Measurements from ENCODE around the gene LARP4B. TPM values are rescaled to one million over a fixed set of nuclear protein-coding genes. Genes with fewer than 3 reads are reported as not detected.

Gene LARP4B
- total and polyA plus RNA-seq, 4 donors = 5.5 to 20.4 (median 12.1) TPM

DNA sequence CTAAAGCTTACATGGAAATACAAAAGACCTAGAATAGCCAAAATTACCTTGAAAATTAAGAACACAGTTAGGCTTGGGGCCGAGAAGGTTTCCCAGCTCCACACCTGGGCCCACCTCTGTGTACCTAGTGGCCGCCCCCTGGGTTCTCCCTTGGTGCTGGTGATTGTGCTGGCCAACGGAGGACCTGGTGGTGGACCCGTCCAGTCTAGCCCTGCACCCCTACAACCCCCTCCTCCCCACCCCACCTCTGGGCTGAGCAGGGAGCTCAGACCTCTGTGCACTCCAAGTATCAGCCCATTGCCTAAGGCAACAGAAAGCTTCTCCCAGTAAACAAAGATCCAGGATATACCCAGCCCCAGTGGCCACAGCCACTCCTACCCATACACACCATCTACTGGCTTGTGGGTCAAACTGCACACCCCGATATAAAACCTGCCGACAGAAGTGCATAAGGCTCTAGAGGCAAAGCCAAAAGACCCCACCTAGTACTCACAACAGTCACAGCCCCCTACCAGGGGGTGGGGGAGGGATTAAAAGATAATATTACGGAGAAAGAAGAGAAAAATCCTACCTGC lies 137.0 kb downstream of the LARP4B start:
- H3K9me3 ChIP-seq (ENCODE audit: control insufficient read depth in 4 of 4, low read length in 3 of 4) = no peaks in the 10 kb centered on the region
- H3K4me1 ChIP-seq (ENCODE audit: control insufficient read depth in 4 of 4, insufficient read depth in 4 of 4, low read length in 3 of 4) = peaks cover 0 to 8% (median 4%) of the 10 kb centered on the region in 4 donors
- H3K36me3 ChIP-seq (ENCODE audit: control insufficient read depth in 4 of 4, insufficient read depth in 3 of 4, low read depth in 1 of 4, low read length in 3 of 4) = no peaks in the 10 kb centered on the region
- H3K27me3 ChIP-seq (ENCODE audit: control insufficient read depth in 4 of 4, insufficient read depth in 4 of 4, low read length in 3 of 4) = no peaks in the 10 kb centered on the region
- TF ChIP-seq, protein P1, sequence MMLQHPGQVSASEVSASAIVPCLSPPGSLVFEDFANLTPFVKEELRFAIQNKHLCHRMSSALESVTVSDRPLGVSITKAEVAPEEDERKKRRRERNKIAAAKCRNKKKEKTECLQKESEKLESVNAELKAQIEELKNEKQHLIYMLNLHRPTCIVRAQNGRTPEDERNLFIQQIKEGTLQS (IDR thresholded peaks at IDR 0.05) = no peak
- TF ChIP-seq YY1 (IDR thresholded peaks at IDR 0.05) = no peak
- TF ChIP-seq, protein P2, sequence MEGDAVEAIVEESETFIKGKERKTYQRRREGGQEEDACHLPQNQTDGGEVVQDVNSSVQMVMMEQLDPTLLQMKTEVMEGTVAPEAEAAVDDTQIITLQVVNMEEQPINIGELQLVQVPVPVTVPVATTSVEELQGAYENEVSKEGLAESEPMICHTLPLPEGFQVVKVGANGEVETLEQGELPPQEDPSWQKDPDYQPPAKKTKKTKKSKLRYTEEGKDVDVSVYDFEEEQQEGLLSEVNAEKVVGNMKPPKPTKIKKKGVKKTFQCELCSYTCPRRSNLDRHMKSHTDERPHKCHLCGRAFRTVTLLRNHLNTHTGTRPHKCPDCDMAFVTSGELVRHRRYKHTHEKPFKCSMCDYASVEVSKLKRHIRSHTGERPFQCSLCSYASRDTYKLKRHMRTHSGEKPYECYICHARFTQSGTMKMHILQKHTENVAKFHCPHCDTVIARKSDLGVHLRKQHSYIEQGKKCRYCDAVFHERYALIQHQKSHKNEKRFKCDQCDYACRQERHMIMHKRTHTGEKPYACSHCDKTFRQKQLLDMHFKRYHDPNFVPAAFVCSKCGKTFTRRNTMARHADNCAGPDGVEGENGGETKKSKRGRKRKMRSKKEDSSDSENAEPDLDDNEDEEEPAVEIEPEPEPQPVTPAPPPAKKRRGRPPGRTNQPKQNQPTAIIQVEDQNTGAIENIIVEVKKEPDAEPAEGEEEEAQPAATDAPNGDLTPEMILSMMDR (IDR thresholded peaks at IDR 0.05; ENCODE audit: low read depth, low read length, missing input control) = peak; percentile 44
- TF ChIP-seq, protein P3, sequence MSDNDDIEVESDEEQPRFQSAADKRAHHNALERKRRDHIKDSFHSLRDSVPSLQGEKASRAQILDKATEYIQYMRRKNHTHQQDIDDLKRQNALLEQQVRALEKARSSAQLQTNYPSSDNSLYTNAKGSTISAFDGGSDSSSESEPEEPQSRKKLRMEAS (IDR thresholded peaks at IDR 0.05) = no peak
- TF ChIP-seq RAD21 (IDR thresholded peaks at IDR 0.05) = peak; percentile 59 to 65
- TF ChIP-seq HNF4G (IDR thresholded peaks at IDR 0.05) = no peak
- TF ChIP-seq FOXA2 (IDR thresholded peaks at IDR 0.05) = no peak
- TF ChIP-seq SP1 (IDR thresholded peaks at IDR 0.05) = no peak
- TF ChIP-seq, protein P4, sequence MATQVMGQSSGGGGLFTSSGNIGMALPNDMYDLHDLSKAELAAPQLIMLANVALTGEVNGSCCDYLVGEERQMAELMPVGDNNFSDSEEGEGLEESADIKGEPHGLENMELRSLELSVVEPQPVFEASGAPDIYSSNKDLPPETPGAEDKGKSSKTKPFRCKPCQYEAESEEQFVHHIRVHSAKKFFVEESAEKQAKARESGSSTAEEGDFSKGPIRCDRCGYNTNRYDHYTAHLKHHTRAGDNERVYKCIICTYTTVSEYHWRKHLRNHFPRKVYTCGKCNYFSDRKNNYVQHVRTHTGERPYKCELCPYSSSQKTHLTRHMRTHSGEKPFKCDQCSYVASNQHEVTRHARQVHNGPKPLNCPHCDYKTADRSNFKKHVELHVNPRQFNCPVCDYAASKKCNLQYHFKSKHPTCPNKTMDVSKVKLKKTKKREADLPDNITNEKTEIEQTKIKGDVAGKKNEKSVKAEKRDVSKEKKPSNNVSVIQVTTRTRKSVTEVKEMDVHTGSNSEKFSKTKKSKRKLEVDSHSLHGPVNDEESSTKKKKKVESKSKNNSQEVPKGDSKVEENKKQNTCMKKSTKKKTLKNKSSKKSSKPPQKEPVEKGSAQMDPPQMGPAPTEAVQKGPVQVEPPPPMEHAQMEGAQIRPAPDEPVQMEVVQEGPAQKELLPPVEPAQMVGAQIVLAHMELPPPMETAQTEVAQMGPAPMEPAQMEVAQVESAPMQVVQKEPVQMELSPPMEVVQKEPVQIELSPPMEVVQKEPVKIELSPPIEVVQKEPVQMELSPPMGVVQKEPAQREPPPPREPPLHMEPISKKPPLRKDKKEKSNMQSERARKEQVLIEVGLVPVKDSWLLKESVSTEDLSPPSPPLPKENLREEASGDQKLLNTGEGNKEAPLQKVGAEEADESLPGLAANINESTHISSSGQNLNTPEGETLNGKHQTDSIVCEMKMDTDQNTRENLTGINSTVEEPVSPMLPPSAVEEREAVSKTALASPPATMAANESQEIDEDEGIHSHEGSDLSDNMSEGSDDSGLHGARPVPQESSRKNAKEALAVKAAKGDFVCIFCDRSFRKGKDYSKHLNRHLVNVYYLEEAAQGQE (IDR thresholded peaks at IDR 0.05) = no peak
- TF ChIP-seq NR2F2 (IDR thresholded peaks at IDR 0.05) = no peak
- TF ChIP-seq, protein P5, sequence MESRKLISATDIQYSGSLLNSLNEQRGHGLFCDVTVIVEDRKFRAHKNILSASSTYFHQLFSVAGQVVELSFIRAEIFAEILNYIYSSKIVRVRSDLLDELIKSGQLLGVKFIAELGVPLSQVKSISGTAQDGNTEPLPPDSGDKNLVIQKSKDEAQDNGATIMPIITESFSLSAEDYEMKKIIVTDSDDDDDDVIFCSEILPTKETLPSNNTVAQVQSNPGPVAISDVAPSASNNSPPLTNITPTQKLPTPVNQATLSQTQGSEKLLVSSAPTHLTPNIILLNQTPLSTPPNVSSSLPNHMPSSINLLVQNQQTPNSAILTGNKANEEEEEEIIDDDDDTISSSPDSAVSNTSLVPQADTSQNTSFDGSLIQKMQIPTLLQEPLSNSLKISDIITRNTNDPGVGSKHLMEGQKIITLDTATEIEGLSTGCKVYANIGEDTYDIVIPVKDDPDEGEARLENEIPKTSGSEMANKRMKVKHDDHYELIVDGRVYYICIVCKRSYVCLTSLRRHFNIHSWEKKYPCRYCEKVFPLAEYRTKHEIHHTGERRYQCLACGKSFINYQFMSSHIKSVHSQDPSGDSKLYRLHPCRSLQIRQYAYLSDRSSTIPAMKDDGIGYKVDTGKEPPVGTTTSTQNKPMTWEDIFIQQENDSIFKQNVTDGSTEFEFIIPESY (IDR thresholded peaks at IDR 0.05) = no peak
- no peak for TF ChIP-seq TAF1 (conservative IDR thresholded peaks at IDR 0.05)
- no peak for TF ChIP-seq HNF4A (conservative IDR thresholded peaks at IDR 0.05)
- 93% methylated on average over 7 of the region's 7 CpGs for WGBS
- no peak overlapping the region for H3K4me3 ChIP-seq (ENCODE audit: low read depth in 1 of 3, low read length in 3 of 3)
- no peak for DNase-seq (ENCODE audit: low spot score)
- no peak overlapping the region for H3K27ac ChIP-seq (ENCODE audit: low read depth in 1 of 2, low read length in 2 of 2)
- no peak overlapping the region for H3K9ac ChIP-seq (ENCODE audit: low read depth in 1 of 2, low read length in 2 of 2)

DNA sequence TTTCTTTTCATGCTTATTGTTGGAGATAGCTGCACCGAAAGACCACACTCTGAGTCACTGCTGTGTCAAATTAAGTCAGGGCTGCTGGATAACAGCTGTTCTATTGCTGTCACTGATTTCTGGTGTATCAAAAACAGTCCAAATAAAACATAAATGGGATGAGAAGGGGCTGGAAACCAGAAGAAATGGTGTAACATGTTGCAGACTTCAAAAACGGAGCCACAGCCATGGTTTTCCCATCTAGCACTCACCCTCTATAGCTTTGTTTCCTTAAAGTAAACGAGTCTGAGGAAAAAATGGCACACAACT lies 138.8 kb downstream of the LARP4B start:
- Histone ChIP-seq H3K27me3 (ENCODE audit: control insufficient read depth in 4 of 4, insufficient read depth in 4 of 4, low read length in 3 of 4) (no peaks in the 10 kb centered on the region), H3K9me3 (ENCODE audit: control insufficient read depth in 4 of 4, low read length in 3 of 4) (no peaks in the 10 kb centered on the region), H3K4me1 (ENCODE audit: control insufficient read depth in 4 of 4, insufficient read depth in 4 of 4, low read length in 3 of 4) (peaks cover 0 to 15% (median 10%) of the 10 kb centered on the region in 4 donors), H3K4me3 (ENCODE audit: low read depth in 1 of 3, low read length in 3 of 3) (no peak overlapping the region), H3K27ac (ENCODE audit: low read depth in 1 of 2, low read length in 2 of 2) (no peak overlapping the region), H3K36me3 (ENCODE audit: control insufficient read depth in 4 of 4, insufficient read depth in 3 of 4, low read depth in 1 of 4, low read length in 3 of 4) (no peaks in the 10 kb centered on the region), H3K9ac (ENCODE audit: low read depth in 1 of 2, low read length in 2 of 2) (no peak overlapping the region)
- TF ChIP-seq YY1 (IDR thresholded peaks at IDR 0.05) = no peak
- TF ChIP-seq HNF4G (IDR thresholded peaks at IDR 0.05) = no peak
- TF ChIP-seq, protein P5 (IDR thresholded peaks at IDR 0.05) = no peak
- no peak for TF ChIP-seq RAD21 (IDR thresholded peaks at IDR 0.05)
- TF ChIP-seq, protein P4 (IDR thresholded peaks at IDR 0.05) = no peak
- DNase-seq (ENCODE audit: low spot score) = no peak
- 85% methylated on average over 3 of the region's 3 CpGs for WGBS
